HG02610 (cell line): ENCODE data around the gene EHF.
"Not testable (repeated sequence)": the region's sequence is repeated elsewhere in the genome, so short reads cannot be mapped to it uniquely, and the experiment has no call there.

Experiments
- ATAC-seq: cut with Tn5 transposase; IDR thresholded peaks from one replicate; pipeline ENCODE4 v1.9.1; 2021; ENCODE audit warnings: mild to moderate bottlenecking, moderate library complexity; ENCODE audit not compliant: unreplicated experiment

The EHF gene

GRCh38 chr11:34665077-34665835, 44.4 kb downstream of the EHF start:
- ATAC-seq: no peak

- no peak for ATAC-seq
These were observed 47.1 kb downstream of the EHF start for GRCh38 chr11:34667810-34668582.

- no peak for ATAC-seq
These were observed 47.7 kb downstream of the EHF start for GRCh38 chr11:34668583-34669053.

GRCh38 chr11:34669458-34669857, 48.6 kb downstream of the EHF start:
- ATAC-seq: no peak

- no peak for ATAC-seq
These were observed 50.2 kb downstream of the EHF start for GRCh38 chr11:34671117-34671516.

- ATAC-seq: no peak
These were observed 51.1 kb downstream of the EHF start for GRCh38 chr11:34671946-34672345.

- no peak for ATAC-seq
These were observed 53.1 kb downstream of the EHF start for GRCh38 chr11:34674038-34674437.

GRCh38 chr11:34676227-34676626, 55.3 kb downstream of the EHF start:
- ATAC-seq: no peak

- ATAC-seq: no peak
These were observed 58.8 kb downstream of the EHF start for GRCh38 chr11:34679681-34680080.

- no peak for ATAC-seq
These were observed 59.3 kb downstream of the EHF start for GRCh38 chr11:34680206-34680605.

- ATAC-seq: no peak
These were observed 60.2 kb downstream of the EHF start for GRCh38 chr11:34680918-34681586.

- no peak for ATAC-seq
These were observed 61.9 kb downstream of the EHF start for GRCh38 chr11:34682825-34683224.

GRCh38 chr11:34683396-34683795, 62.5 kb downstream of the EHF start:
- ATAC-seq: no peak

GRCh38 chr11:34685864-34686263, 65.0 kb downstream of the EHF start:
- ATAC-seq: no peak

- not testable (repeated sequence) for ATAC-seq
These were observed 71.4 kb downstream of the EHF start for GRCh38 chr11:34692299-34692698.

GRCh38 chr11:34696862-34697261, 76.0 kb downstream of the EHF start:
- no peak for ATAC-seq

- ATAC-seq: no peak
These were observed 86.0 kb downstream of the EHF start for GRCh38 chr11:34706709-34707461.

- ATAC-seq: no peak
These were observed 86.6 kb downstream of the EHF start for GRCh38 chr11:34707462-34707840.
